Mesendoderm (in vitro differentiated cells): ENCODE results near the gene SEC16A.
A peak's percentile ranks its signal among the peaks of the same experiment; 100 is the strongest.

Source experiments
- DNase-seq: peaks from one replicate; pipeline ENCODE4 v3.0.0; 2013
- H2AK5ac ChIP-seq: 2 replicates; pipeline ENCODE4 v1.6.1; 2013; ENCODE audit warnings: low read length, inconsistent platforms
- H2BK120ac ChIP-seq: 2 replicates; pipeline ENCODE4 v1.6.1; 2013; ENCODE audit warnings: low read depth, mild to moderate bottlenecking, low read length, moderate library complexity, mixed read lengths
- H2BK15ac ChIP-seq: replicated peaks from 2 replicates; pipeline ENCODE4 v1.6.1; 2013; ENCODE audit warnings: low read depth, mild to moderate bottlenecking, moderate library complexity
- H2BK5ac ChIP-seq: 2 replicates; pipeline ENCODE4 v1.6.1; 2013; ENCODE audit warnings: low read length, inconsistent platforms
- H3K18ac ChIP-seq: 2 replicates; pipeline ENCODE4 v1.6.1; 2013; ENCODE audit warnings: mild to moderate bottlenecking, low read length, mixed read lengths
- H3K23ac ChIP-seq: one replicate; pipeline ENCODE4 v1.6.1; 2013; ENCODE audit warnings: low read length
- H3K27ac ChIP-seq: 2 replicates; pipeline ENCODE4 v1.5.1; 2013; ENCODE audit warnings: low read depth, mild to moderate bottlenecking, inconsistent platforms, low read length, moderate library complexity
- H3K27me3 ChIP-seq: 2 replicates; pipeline ENCODE4 v1.6.1; 2013; ENCODE audit warnings: low read length, control low read depth, mild to moderate bottlenecking, inconsistent platforms; ENCODE audit not compliant: insufficient read depth, poor library complexity
- H3K36me3 ChIP-seq: 2 replicates; pipeline ENCODE4 v1.6.1; 2013; ENCODE audit warnings: low read length, inconsistent platforms; ENCODE audit not compliant: control insufficient read depth, insufficient read depth
- H3K4ac ChIP-seq: one replicate; pipeline ENCODE4 v1.6.1; 2013; ENCODE audit warnings: low read depth, mild to moderate bottlenecking, low read length, moderate library complexity
- H3K4me1 ChIP-seq: 2 replicates; pipeline ENCODE4 v1.6.1; 2013; ENCODE audit warnings: low read depth, low read length, inconsistent platforms; ENCODE audit not compliant: control insufficient read depth
- H3K4me2 ChIP-seq: 2 replicates; pipeline ENCODE4 v1.6.1; 2013; ENCODE audit warnings: low read length
- H3K4me3 ChIP-seq: 2 replicates; pipeline ENCODE4 v1.5.1; 2013; ENCODE audit warnings: mild to moderate bottlenecking, low read length
- H3K56ac ChIP-seq: one replicate; pipeline ENCODE4 v1.6.1; 2013; ENCODE audit warnings: low read length
- H3K79me1 ChIP-seq: 2 replicates; pipeline ENCODE4 v1.6.1; 2013; ENCODE audit warnings: low read length, inconsistent platforms
- H3K79me2 ChIP-seq: 2 replicates; pipeline ENCODE4 v1.6.1; 2013; ENCODE audit warnings: mild to moderate bottlenecking, low read length; ENCODE audit not compliant: control insufficient read depth, insufficient read depth
- H3K9ac ChIP-seq: 2 replicates; pipeline ENCODE4 v1.6.1; 2013; ENCODE audit warnings: low read length, inconsistent platforms
- H4K5ac ChIP-seq: one replicate; pipeline ENCODE4 v1.6.1; 2013; ENCODE audit warnings: low read length
- H4K8ac ChIP-seq: one replicate; pipeline ENCODE4 v1.6.1; 2013; ENCODE audit warnings: low read depth, mild to moderate bottlenecking, control low read depth, low read length, moderate library complexity
- WGBS: extraction: QIAGEN DNeasy Blood & Tissue Kit; methylation state at CpG from one replicate; pipeline ENCODE4 v1.1.7; 2013; ENCODE audit warnings: low lambda C conversion rate, missing lambda C conversion rate; ENCODE audit not compliant: insufficient coverage; ENCODE audit errors: extremely low coverage; 5-methylcytosine and 5-hydroxymethylcytosine counted together

The SEC16A gene

DNA sequence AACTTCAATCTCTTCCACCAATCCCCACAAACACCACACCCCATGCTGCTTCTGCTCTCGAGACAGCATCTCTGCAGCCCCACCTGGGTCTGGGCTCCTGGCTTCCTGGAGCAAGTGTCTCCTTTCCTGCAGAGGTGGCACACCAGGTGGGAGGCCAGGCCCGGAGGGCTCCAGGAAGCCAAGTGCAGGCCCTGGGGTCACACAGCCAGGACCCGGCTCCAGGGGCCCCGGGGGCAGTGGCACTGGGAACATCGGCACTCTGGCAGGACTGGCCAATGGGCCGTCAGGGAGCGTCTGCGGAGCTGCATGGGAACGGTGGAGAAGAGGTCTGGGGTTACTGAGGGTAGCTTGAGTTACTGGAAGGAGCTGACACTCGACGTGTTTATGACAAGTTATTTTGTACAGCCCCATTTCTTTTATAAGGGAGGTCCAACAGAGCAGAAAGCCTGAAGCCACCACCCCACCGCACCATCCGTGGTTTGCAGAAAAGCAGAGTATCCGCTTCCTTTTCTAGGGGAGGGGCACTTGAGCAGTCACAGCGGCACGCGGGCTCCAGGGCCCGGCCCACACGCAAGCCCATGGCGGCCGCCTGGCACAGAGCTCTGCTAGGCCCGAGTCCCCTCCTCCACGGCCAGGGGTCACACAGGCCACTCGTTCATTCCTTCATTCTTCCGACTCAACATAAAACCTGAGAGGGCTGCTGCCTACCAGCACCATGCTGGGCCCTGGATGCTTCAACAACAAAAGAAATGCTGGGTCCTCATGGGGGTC is 28.6 kb downstream of the SEC16A start:
- no peak overlapping the region for H3K4me3 ChIP-seq
- H3K23ac ChIP-seq = no peak overlapping the region
- H3K4ac ChIP-seq = no peak overlapping the region
- H2BK5ac ChIP-seq = no peak overlapping the region
- H3K79me2 ChIP-seq = no peaks in the 10 kb centered on the region
- no peaks in the 10 kb centered on the region for H3K27me3 ChIP-seq
- no peak overlapping the region for H3K27ac ChIP-seq
- no peak for DNase-seq
- no peak overlapping the region for H4K5ac ChIP-seq
- H3K4me1 ChIP-seq = no peaks in the 10 kb centered on the region
- H3K18ac ChIP-seq = no peak overlapping the region
- peaks cover 29% of the 10 kb centered on the region for H3K36me3 ChIP-seq
- H3K9ac ChIP-seq = no peak overlapping the region
- no peak overlapping the region for H2BK120ac ChIP-seq
- no CpG with 5 or more reads among the region's 25 CpGs for WGBS
- H2AK5ac ChIP-seq = no peak overlapping the region
- no peak overlapping the region for H3K56ac ChIP-seq
- H3K79me1 ChIP-seq = no peaks in the 10 kb centered on the region
- H4K8ac ChIP-seq = no peak overlapping the region
- H2BK15ac ChIP-seq = no peak overlapping the region
- H3K4me2 ChIP-seq = no peak overlapping the region

DNA sequence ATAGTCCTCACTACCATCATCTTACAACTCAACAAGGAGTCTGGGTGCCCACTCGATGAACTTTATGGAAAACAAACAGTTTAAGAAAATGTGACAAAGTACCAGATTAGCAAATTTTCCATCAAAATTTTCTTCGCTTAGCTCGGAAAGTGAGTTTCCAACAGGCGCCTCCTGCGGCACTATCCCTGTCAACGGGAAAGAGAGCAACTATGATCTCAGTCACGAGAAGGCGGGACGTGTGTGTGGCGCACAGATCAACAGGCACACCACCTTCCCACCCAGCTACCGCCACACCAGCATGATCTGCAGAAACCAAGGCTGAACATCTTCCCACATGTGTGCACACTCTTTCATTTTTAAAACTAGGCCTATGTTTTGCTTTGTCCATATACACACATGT is 29.5 kb downstream of the SEC16A start:
- H4K8ac ChIP-seq = no peak overlapping the region
- H3K79me1 ChIP-seq = no peaks in the 10 kb centered on the region
- no peak overlapping the region for H3K4ac ChIP-seq
- DNase-seq = no peak
- H3K56ac ChIP-seq = no peak overlapping the region
- no peak overlapping the region for H3K4me3 ChIP-seq
- no peak overlapping the region for H2AK5ac ChIP-seq
- no peaks in the 10 kb centered on the region for H3K27me3 ChIP-seq
- H3K79me2 ChIP-seq = no peaks in the 10 kb centered on the region
- H3K23ac ChIP-seq = no peak overlapping the region
- whole genome bisulfite sequencing = no CpG with 5 or more reads among the region's 11 CpGs
- no peak overlapping the region for H2BK5ac ChIP-seq
- no peak overlapping the region for H3K27ac ChIP-seq
- H3K18ac ChIP-seq = no peak overlapping the region
- H4K5ac ChIP-seq = no peak overlapping the region
- H3K4me1 ChIP-seq = no peaks in the 10 kb centered on the region
- H3K4me2 ChIP-seq = no peak overlapping the region
- no peak overlapping the region for H3K9ac ChIP-seq
- H2BK120ac ChIP-seq = no peak overlapping the region
- peaks cover 25% of the 10 kb centered on the region for H3K36me3 ChIP-seq
- no peak overlapping the region for H2BK15ac ChIP-seq

DNA sequence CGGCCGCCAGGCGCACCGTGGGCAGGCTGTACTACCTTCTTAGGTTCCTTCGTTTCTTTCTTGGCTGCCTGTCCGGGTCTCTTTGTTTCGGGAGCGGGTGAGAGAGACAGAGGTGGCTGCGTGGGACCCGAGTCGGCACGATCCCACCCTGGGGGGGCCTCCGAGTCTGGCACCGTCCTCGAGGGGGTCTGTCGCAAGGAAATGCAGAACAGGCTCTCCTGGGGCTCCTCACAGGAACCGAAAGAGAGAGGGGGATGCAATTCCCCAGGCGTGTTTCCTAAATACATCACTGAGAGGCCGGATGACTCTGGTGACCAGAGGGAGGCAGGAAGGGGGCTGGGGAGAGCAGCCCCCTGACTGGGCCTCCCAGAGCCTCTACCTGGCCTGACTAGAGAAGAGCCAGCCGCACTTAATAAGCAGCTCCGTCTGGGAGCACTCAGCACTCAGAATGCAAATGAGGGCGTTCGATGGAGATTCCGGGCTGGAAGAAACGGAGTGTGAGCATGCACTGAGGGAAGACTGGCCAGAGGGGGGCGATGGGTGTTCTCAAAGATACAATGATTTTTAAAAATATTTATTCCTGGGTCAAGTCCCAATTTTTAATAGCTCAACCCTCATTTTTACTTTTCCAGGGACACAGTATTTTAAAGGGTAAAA is 31.5 kb downstream of the SEC16A start:
- no peak overlapping the region for H4K5ac ChIP-seq
- peaks cover 32% of the 10 kb centered on the region for H3K36me3 ChIP-seq
- no CpG with 5 or more reads among the region's 26 CpGs for WGBS

DNA sequence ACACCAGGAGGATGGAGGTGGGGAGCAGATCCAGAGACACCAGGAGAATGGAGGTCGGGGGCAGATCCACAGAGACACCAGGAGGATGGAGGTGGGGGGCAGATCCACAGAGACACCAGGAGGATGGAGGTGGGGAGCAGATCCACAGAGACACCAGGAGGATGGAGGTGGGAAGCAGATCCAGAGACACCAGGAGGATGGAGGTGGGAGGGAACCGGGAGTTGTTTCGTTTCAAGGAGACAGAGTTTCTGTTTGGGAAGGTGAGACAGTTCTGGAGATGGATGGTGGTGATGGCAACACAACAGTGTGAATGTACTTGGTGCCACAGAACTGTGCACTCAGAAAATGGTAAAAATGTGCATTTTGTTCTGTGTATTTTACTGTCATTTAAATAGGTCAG is 34.2 kb downstream of the SEC16A start:
- no CpG with 5 or more reads among the region's 3 CpGs for WGBS
- H3K36me3 ChIP-seq = peaks cover 22% of the 10 kb centered on the region
- no peak overlapping the region for H2BK5ac ChIP-seq

More for the DNA sequence above, 31.5 kb downstream of the SEC16A start:
- H3K4me2 ChIP-seq = no peak overlapping the region
- H3K56ac ChIP-seq = no peak overlapping the region
- no peaks in the 10 kb centered on the region for H3K79me2 ChIP-seq
- H2BK15ac ChIP-seq = no peak overlapping the region
- H2BK120ac ChIP-seq = no peak overlapping the region
- no peak overlapping the region for H2BK5ac ChIP-seq
- no peak overlapping the region for H3K23ac ChIP-seq
- no peak overlapping the region for H4K8ac ChIP-seq
- H3K18ac ChIP-seq = no peak overlapping the region
- no peaks in the 10 kb centered on the region for H3K79me1 ChIP-seq
- H3K9ac ChIP-seq = no peak overlapping the region
- H3K4ac ChIP-seq = no peak overlapping the region
- no peak overlapping the region for H3K27ac ChIP-seq
- no peak overlapping the region for H3K4me3 ChIP-seq
- H2AK5ac ChIP-seq = no peak overlapping the region
- H3K27me3 ChIP-seq = no peaks in the 10 kb centered on the region
- DNase-seq = peak; percentile 10
- no peaks in the 10 kb centered on the region for H3K4me1 ChIP-seq

DNA sequence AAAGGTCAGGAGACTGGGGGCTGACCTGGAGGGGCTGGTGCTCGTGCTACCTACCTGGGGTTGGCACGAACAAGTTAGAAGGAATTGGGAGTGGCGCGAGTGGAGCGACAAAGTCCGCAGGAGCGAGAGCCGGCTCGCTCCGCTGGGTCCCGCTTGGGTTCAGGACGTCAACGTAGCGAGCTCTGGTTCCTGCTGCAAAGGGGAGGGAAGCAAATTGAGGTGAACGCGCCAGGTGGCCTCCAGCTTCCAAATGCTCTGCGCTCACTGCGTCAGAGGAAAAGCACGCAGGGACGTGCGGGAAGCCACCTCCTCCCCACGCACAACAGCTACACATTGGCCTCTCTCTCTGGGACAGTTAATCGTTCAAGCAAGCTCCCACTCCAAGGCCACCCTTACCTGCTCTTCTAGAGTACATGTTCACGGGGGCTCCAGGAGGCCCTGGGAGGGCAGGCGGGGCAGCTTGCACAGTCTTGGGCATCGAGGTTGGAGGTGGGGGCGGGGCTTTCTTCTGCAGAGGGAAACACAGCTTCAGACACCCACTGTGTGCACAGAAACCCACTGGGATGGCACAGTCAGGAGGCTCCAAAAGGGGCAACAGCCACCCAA is 35.6 kb downstream of the SEC16A start:
- H4K8ac ChIP-seq = no peak overlapping the region
- H2BK5ac ChIP-seq = no peak overlapping the region
- H3K79me2 ChIP-seq = no peaks in the 10 kb centered on the region
- no CpG with 5 or more reads among the region's 27 CpGs for WGBS
- DNase-seq = no peak
- H3K23ac ChIP-seq = no peak overlapping the region
- H2AK5ac ChIP-seq = no peak overlapping the region
- no peak overlapping the region for H3K18ac ChIP-seq
- H3K4ac ChIP-seq = no peak overlapping the region
- no peak overlapping the region for H2BK15ac ChIP-seq
- H3K4me3 ChIP-seq = no peak overlapping the region
- H3K4me1 ChIP-seq = no peaks in the 10 kb centered on the region
- no peaks in the 10 kb centered on the region for H3K27me3 ChIP-seq
- H3K4me2 ChIP-seq = no peak overlapping the region
- no peak overlapping the region for H3K27ac ChIP-seq
- H4K5ac ChIP-seq = no peak overlapping the region
- peaks cover 19% of the 10 kb centered on the region for H3K36me3 ChIP-seq
- H3K56ac ChIP-seq = no peak overlapping the region
- H3K9ac ChIP-seq = no peak overlapping the region
- H3K79me1 ChIP-seq = no peaks in the 10 kb centered on the region
- no peak overlapping the region for H2BK120ac ChIP-seq

More for the DNA sequence above, 34.2 kb downstream of the SEC16A start:
- H3K23ac ChIP-seq = no peak overlapping the region
- no peaks in the 10 kb centered on the region for H3K27me3 ChIP-seq
- H3K4me2 ChIP-seq = no peak overlapping the region
- no peak overlapping the region for H3K4me3 ChIP-seq
- no peak overlapping the region for H3K18ac ChIP-seq
- no peak overlapping the region for H2AK5ac ChIP-seq
- no peak overlapping the region for H3K9ac ChIP-seq
- no peak overlapping the region for H2BK15ac ChIP-seq
- no peaks in the 10 kb centered on the region for H3K79me1 ChIP-seq
- H4K5ac ChIP-seq = no peak overlapping the region
- DNase-seq = no peak
- H3K79me2 ChIP-seq = no peaks in the 10 kb centered on the region
- H3K27ac ChIP-seq = no peak overlapping the region
- H3K56ac ChIP-seq = no peak overlapping the region
- H2BK120ac ChIP-seq = no peak overlapping the region
- H3K4me1 ChIP-seq = no peaks in the 10 kb centered on the region
- no peak overlapping the region for H4K8ac ChIP-seq
- no peak overlapping the region for H3K4ac ChIP-seq
